Calu3 (cell line): ENCODE measurements around the gene TXN. TPM values are rescaled to one million over a fixed set of nuclear protein-coding genes. Genes with fewer than 3 reads are reported as not detected.

Source experiments
- BruUV-seq: library from RNA; stranded (reverse); fragments of 400-500 nt; replicated peaks from 2 replicates; lab custom pipeline; 2021; lab: Mats Ljungman, UMichigan
- CTCF ChIA-PET: fragments of 300-600 bp; sonication (Branson Sonifier 250); formaldehyde crosslinking; loops from one replicate; lab custom pipeline; 2022; ENCODE audit warnings: antibody characterized with exemption; lab: Charles Lee
- DNase-seq: peaks from one replicate; pipeline ENCODE4 v3.0.0; 2022
- H3K27ac Mint-ChIP-seq: one replicate; pipeline ENCODE4 v1.8.0; 2022; ENCODE audit warnings: mixed read lengths; ENCODE audit not compliant: unreplicated experiment
- H3K27me3 Mint-ChIP-seq: one replicate; pipeline ENCODE4 v1.8.0; 2022; ENCODE audit warnings: mixed read lengths; ENCODE audit not compliant: unreplicated experiment
- H3K36me3 Mint-ChIP-seq: one replicate; pipeline ENCODE4 v1.8.0; 2022; ENCODE audit warnings: mild to moderate bottlenecking, moderate library complexity, mixed read lengths; ENCODE audit not compliant: insufficient read depth, unreplicated experiment
- H3K4me1 Mint-ChIP-seq: one replicate; pipeline ENCODE4 v1.8.0; 2022; ENCODE audit warnings: mild to moderate bottlenecking, low read depth, mixed read lengths; ENCODE audit not compliant: unreplicated experiment
- H3K4me3 Mint-ChIP-seq: one replicate; pipeline ENCODE4 v1.8.0; 2022; ENCODE audit warnings: mild to moderate bottlenecking, low read depth, moderate library complexity, mixed read lengths; ENCODE audit not compliant: unreplicated experiment
- H3K9me3 Mint-ChIP-seq: one replicate; pipeline ENCODE4 v1.8.0; 2022; ENCODE audit warnings: low read depth, mixed read lengths; ENCODE audit not compliant: unreplicated experiment
- CTCF ChIP-seq: fragments of 200-600 bp; IDR thresholded peaks from one replicate; pipeline ENCODE4 v1.8.0; 2022; ENCODE audit warnings: antibody characterized with exemption; ENCODE audit not compliant: unreplicated experiment
- intact Hi-C: fragments of 100-400 bp; cut with micrococcal nuclease; formaldehyde crosslinking; loops from one replicate; pipeline ENCODE4 v1.10.0; 2022; ENCODE audit not compliant: unreplicated experiment
- total RNA-seq: library from RNA; stranded (reverse); gene quantifications from 2 replicates; pipeline ENCODE4 v1.2.3, GENCODE V29; 2022

Gene TXN
- total RNA-seq, 1 experiment from 2014 or later, result 278 TPM

GRCh38 chr9:110241260-110241857 is 14.9 kb downstream of the TXN start:
- intact Hi-C loops, result no loop called here
- DNase-seq, result no peak
- Mint-ChIP-seq H3K4me3 (no peak overlapping the region), H3K27ac (no peak overlapping the region), H3K27me3 (no peaks in the 10 kb centered on the region), H3K4me1 (no peaks in the 10 kb centered on the region), H3K9me3 (no peaks in the 10 kb centered on the region), H3K36me3 (peaks cover 2% of the 10 kb centered on the region)
- CTCF ChIA-PET, result no interaction called here
- BruUV-seq, result no TSS peak
- TF ChIP-seq CTCF, result no peak

DNA sequence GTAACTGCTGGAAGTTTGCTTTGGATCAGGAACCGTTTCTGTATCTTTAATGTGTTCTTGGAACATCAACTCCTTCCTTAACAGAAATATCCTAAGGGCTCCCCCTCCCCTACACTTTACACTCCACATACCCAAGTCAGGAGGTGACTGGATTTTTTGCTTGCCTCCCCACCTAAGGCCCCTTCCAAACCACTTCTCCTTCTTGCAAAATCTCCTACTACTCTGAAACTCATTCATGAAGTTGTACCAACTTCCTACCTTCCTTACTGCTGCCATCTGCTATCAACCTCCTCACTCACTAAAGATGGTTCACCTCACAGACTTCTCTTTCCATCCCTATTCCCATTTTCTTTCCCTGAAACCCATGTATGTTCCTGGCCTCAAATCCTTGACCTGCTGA is 16.1 kb downstream of the TXN start:
- CTCF ChIA-PET, result no interaction called here
- BruUV-seq, result no TSS peak

GRCh38 chr9:110228321-110228720 is 28.0 kb downstream of the TXN start:
- no peaks in the 10 kb centered on the region for H3K36me3 Mint-ChIP-seq
- intact Hi-C loops, result no loop called here
- no peak overlapping the region for H3K4me3 Mint-ChIP-seq
- TF ChIP-seq CTCF, result no peak
- H3K9me3 Mint-ChIP-seq, result no peaks in the 10 kb centered on the region
- H3K4me1 Mint-ChIP-seq, result no peaks in the 10 kb centered on the region
- H3K27me3 Mint-ChIP-seq, result no peaks in the 10 kb centered on the region
- no TSS peak for BruUV-seq
- DNase-seq, result no peak
- no peak overlapping the region for H3K27ac Mint-ChIP-seq
- CTCF ChIA-PET, result no interaction called here

More for the DNA sequence above, 16.1 kb downstream of the TXN start:
- Mint-ChIP-seq H3K36me3 (no peaks in the 10 kb centered on the region), H3K4me1 (no peaks in the 10 kb centered on the region), H3K27me3 (no peaks in the 10 kb centered on the region), H3K9me3 (no peaks in the 10 kb centered on the region), H3K27ac (no peak overlapping the region), H3K4me3 (no peak overlapping the region)
- intact Hi-C loops, result no loop called here
- no peak for TF ChIP-seq CTCF
- no peak for DNase-seq

DNA sequence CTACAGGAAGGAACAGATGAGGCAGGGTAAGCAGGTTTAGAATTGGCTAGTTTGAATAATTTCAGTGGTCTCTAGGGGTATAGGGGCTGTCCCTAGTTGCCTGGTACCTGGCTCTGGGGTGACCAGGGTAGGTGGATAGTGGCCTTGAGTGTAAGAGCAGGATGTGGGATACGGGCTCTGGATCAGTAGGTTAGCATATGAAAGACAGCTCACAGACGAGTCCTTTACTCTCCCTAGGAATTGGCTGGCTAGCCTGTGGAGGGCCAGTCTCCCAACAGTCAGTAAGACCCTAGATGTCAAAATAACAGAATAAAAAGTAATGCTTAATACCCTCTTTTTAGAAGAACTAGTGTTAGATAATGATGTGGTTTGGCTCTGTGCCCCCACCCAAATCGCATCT is 31.7 kb downstream of the TXN start:
- intact Hi-C loops, result no loop called here
- no peak overlapping the region for H3K27ac Mint-ChIP-seq
- H3K4me3 Mint-ChIP-seq, result no peak overlapping the region
- H3K36me3 Mint-ChIP-seq, result no peaks in the 10 kb centered on the region
- no peak for TF ChIP-seq CTCF
- no peak for DNase-seq
- H3K4me1 Mint-ChIP-seq, result no peaks in the 10 kb centered on the region
- H3K9me3 Mint-ChIP-seq, result no peaks in the 10 kb centered on the region
- no TSS peak for BruUV-seq
- no peaks in the 10 kb centered on the region for H3K27me3 Mint-ChIP-seq
- CTCF ChIA-PET, result no interaction called here
